PC-3 (cell line): ENCODE data around the gene EXOC6. TPM values are rescaled to one million over a fixed set of nuclear protein-coding genes. Genes with fewer than 3 reads are reported as not detected.

Experiments used
- ATAC-seq: fragments of 200-7000 bp; cut with Tn5 transposase; 2 replicates; pipeline ENCODE4 v1.9.1; 2020; ENCODE audit warnings: mild to moderate bottlenecking, moderate library complexity
- BruUV-seq: library from RNA; stranded (reverse); fragments of 400-500 nt; replicated peaks from 2 replicates; lab custom pipeline; 2021; lab: Mats Ljungman, UMichigan
- CTCF ChIA-PET: fragments of 300-600 bp; sonication (Branson Sonifier 250); formaldehyde crosslinking; loops from one replicate; lab custom pipeline; 2022; ENCODE audit warnings: antibody characterized with exemption; lab: Charles Lee
- POLR2A ChIA-PET: fragments of 300-600 bp; sonication (Branson Sonifier 250); formaldehyde crosslinking; loops from one replicate; lab custom pipeline; 2022; ENCODE audit warnings: antibody characterized with exemption; ENCODE audit not compliant: unreplicated experiment; lab: Charles Lee
- DNase-seq: peaks from one replicate; pipeline ENCODE4 v3.0.0-alpha.2; 2015
- H2AFZ ChIP-seq: fragments of 300-600 bp; sonication (generic); 2 replicates; pipeline ENCODE4 v1.6.0; 2016; ENCODE audit warnings: antibody characterized with exemption, low read length
- H3F3A ChIP-seq: fragments of 300-600 bp; sonication (generic); one replicate; pipeline ENCODE4 v1.6.0; 2017; ENCODE audit warnings: antibody characterized with exemption, low read length, control low read depth, mild to moderate bottlenecking; ENCODE audit not compliant: unreplicated experiment
- H3K27ac ChIP-seq: fragments of 300-600 bp; sonication (generic); 2 replicates; pipeline ENCODE4 v1.5.1; 2016; ENCODE audit warnings: mild to moderate bottlenecking, low read length
- H3K27me3 ChIP-seq: fragments of 300-600 bp; sonication (generic); 2 replicates; pipeline ENCODE4 v1.6.1; 2016; ENCODE audit warnings: low read length, mixed read lengths
- H3K36me3 ChIP-seq: fragments of 300-600 bp; sonication (generic); 2 replicates; pipeline ENCODE4 v1.6.1; 2016; ENCODE audit warnings: low read depth, mixed run types, low read length, mixed read lengths
- H3K4me1 ChIP-seq: fragments of 300-600 bp; sonication (generic); 2 replicates; pipeline ENCODE4 v1.5.1; 2016; ENCODE audit warnings: low read length; ENCODE audit not compliant: insufficient read depth
- H3K4me2 ChIP-seq: fragments of 300-600 bp; sonication (generic); 2 replicates; pipeline ENCODE4 v1.6.0; 2016; ENCODE audit warnings: low read length
- H3K4me3 ChIP-seq: fragments of 300-600 bp; sonication (generic); 2 replicates; pipeline ENCODE4 v1.5.1; 2016; ENCODE audit warnings: mild to moderate bottlenecking, low read length, mixed read lengths
- H3K79me2 ChIP-seq: fragments of 300-600 bp; sonication (generic); 2 replicates; pipeline ENCODE4 v1.6.1; 2017; ENCODE audit warnings: low read length, mixed read lengths
- H3K9ac ChIP-seq: fragments of 300-600 bp; sonication (generic); 2 replicates; pipeline ENCODE4 v1.6.0; 2016; ENCODE audit warnings: mild to moderate bottlenecking, low read length
- H3K9me2 ChIP-seq: fragments of 300-600 bp; sonication (generic); replicated peaks from 2 replicates; pipeline ENCODE4 v1.6.1; 2016; ENCODE audit warnings: mixed run types, low read length, mixed read lengths
- H3K9me3 ChIP-seq: fragments of 300-600 bp; sonication (generic); 2 replicates; pipeline ENCODE4 v1.6.1; 2016; ENCODE audit warnings: low read length, mixed read lengths
- H4K20me1 ChIP-seq: fragments of 300-600 bp; sonication (generic); 2 replicates; pipeline ENCODE4 v1.6.1; 2016; ENCODE audit warnings: low read length, mixed read lengths
- CTCF ChIP-seq: fragments of 300-600 bp; sonication (generic); conservative IDR thresholded peaks from 2 replicates; pipeline ENCODE4 v1.5.1; 2017; ENCODE audit warnings: antibody characterized with exemption, low read depth, mild to moderate bottlenecking, low read length
- EZH2 ChIP-seq: fragments of 300-600 bp; sonication (generic); IDR thresholded peaks from one replicate; pipeline ENCODE4 v1.6.1; 2017; ENCODE audit warnings: antibody characterized with exemption, mild to moderate bottlenecking, low read length; ENCODE audit not compliant: unreplicated experiment
- EZH2phosphoT487 ChIP-seq: fragments of 300-600 bp; sonication (generic); IDR thresholded peaks from 2 replicates; pipeline ENCODE4 v1.6.1; 2018; ENCODE audit warnings: mild to moderate bottlenecking, antibody characterized with exemption, low read length, borderline replicate concordance
- intact Hi-C: fragments of 100-400 bp; cut with micrococcal nuclease; formaldehyde crosslinking; loops from 2 replicates; pipeline ENCODE4 v1.9.0; 2023
- total RNA-seq: library from RNA; depleted of rRNA; stranded (reverse); fragments of >200 nt; gene quantifications from 2 replicates; pipeline ENCODE4 v1.2.3, GENCODE V29; 2014

The EXOC6 gene
- total RNA-seq, 1 experiment from 2014 or later = 5.7 TPM

GRCh38 chr10:93069245-93069561, 220.9 kb downstream of the EXOC6 start:
- no peak for DNase-seq
- ChIA-PET CTCF (no interaction called here), POLR2A (no interaction called here)
- no peak for ATAC-seq
- no TSS peak for BruUV-seq
- no peak overlapping the region for H3K4me3 ChIP-seq
- no peak overlapping the region for H3K27ac ChIP-seq
- H3K36me3 ChIP-seq = no peaks in the 10 kb centered on the region
- no peak overlapping the region for H3K4me2 ChIP-seq
- no peaks in the 10 kb centered on the region for H3K9me3 ChIP-seq
- H3K79me2 ChIP-seq = no peaks in the 10 kb centered on the region
- peaks cover 8% of the 10 kb centered on the region; the same call in 1 of the 2 replicates for H3K4me1 ChIP-seq
- H3K9me2 ChIP-seq = no peaks in the 10 kb centered on the region
- H2AFZ ChIP-seq = no peak overlapping the region
- TF ChIP-seq EZH2phosphoT487 (no peak), CTCF (no peak), EZH2 (no peak)
- no peak overlapping the region for H3K9ac ChIP-seq
- H3K27me3 ChIP-seq = peaks cover 10% of the 10 kb centered on the region
- no peaks in the 10 kb centered on the region for H4K20me1 ChIP-seq
- H3F3A ChIP-seq = no peaks in the 10 kb centered on the region
- intact Hi-C loops = no loop called here

- no peaks in the 10 kb centered on the region for H4K20me1 ChIP-seq
- BruUV-seq = no TSS peak
- H3K9me2 ChIP-seq = no peaks in the 10 kb centered on the region
- H2AFZ ChIP-seq = no peak overlapping the region
- intact Hi-C loops = no loop called here
- no peak for ATAC-seq
- no peaks in the 10 kb centered on the region for H3K9me3 ChIP-seq
- no peaks in the 10 kb centered on the region for H3K36me3 ChIP-seq
- TF ChIP-seq CTCF (no peak), EZH2 (no peak), EZH2phosphoT487 (no peak)
- no peak overlapping the region for H3K4me2 ChIP-seq
- CTCF ChIA-PET = interaction anchor here (0.6 kb wide), 1 partner anchor 50 kb away, joined by 3 read pairs; no protein-coding TSS in a partner anchor
- H3K27me3 ChIP-seq = peaks cover 16% of the 10 kb centered on the region
- no peak for DNase-seq
- no peak overlapping the region for H3K27ac ChIP-seq
- no peak overlapping the region for H3K9ac ChIP-seq
- no peaks in the 10 kb centered on the region for H3K79me2 ChIP-seq
- H3F3A ChIP-seq = no peaks in the 10 kb centered on the region
- POLR2A ChIA-PET = no interaction called here
- peaks cover 11% of the 10 kb centered on the region; the same call in 1 of the 2 replicates for H3K4me1 ChIP-seq
- no peak overlapping the region for H3K4me3 ChIP-seq
Observed at GRCh38 chr10:93070378-93071176, 222.3 kb downstream of the EXOC6 start.

GRCh38 chr10:93071177-93071472, 222.8 kb downstream of the EXOC6 start:
- ChIA-PET POLR2A (no interaction called here), CTCF (no interaction called here)

More at GRCh38 chr10:93071177-93071472, 222.8 kb downstream of the EXOC6 start:
- H4K20me1 ChIP-seq = no peaks in the 10 kb centered on the region
- H3K36me3 ChIP-seq = no peaks in the 10 kb centered on the region
- H3K79me2 ChIP-seq = no peaks in the 10 kb centered on the region
- intact Hi-C loops = no loop called here
- TF ChIP-seq CTCF (no peak), EZH2phosphoT487 (no peak), EZH2 (no peak)
- ATAC-seq (no peak), DNase-seq (no peak)
- peaks cover 11% of the 10 kb centered on the region; the same call in 1 of the 2 replicates for H3K4me1 ChIP-seq
- no peak overlapping the region for H2AFZ ChIP-seq
- H3K9ac ChIP-seq = no peak overlapping the region
- H3F3A ChIP-seq = no peaks in the 10 kb centered on the region
- peaks cover 16% of the 10 kb centered on the region for H3K27me3 ChIP-seq
- no TSS peak for BruUV-seq
- H3K27ac ChIP-seq = no peak overlapping the region
- no peaks in the 10 kb centered on the region for H3K9me3 ChIP-seq
- no peak overlapping the region for H3K4me2 ChIP-seq
- H3K9me2 ChIP-seq = no peaks in the 10 kb centered on the region
- no peak overlapping the region for H3K4me3 ChIP-seq
